Measurements from ENCODE around the gene MCC. TPM values are rescaled to one million over a fixed set of nuclear protein-coding genes. Genes with fewer than 3 reads are reported as not detected.

The MCC gene
- total RNA-seq, 2 donors from 2014 or later: 164 to 187 TPM

- no peak overlapping the region for H3K4me3 ChIP-seq (ENCODE audit: low read length)
- peaks cover 79% of the 10 kb centered on the region for H3K36me3 ChIP-seq (ENCODE audit: control insufficient read depth, insufficient read depth, low read length)
- no peak for TF ChIP-seq CTCF (conservative IDR thresholded peaks at IDR 0.05)
- no peak overlapping the region for H3K27ac Mint-ChIP-seq
- H3K4me3 Mint-ChIP-seq: no peak overlapping the region
- no peaks in the 10 kb centered on the region for H3K27me3 ChIP-seq (ENCODE audit: control insufficient read depth, insufficient read depth, low read length, poor library complexity, severe bottlenecking)
- H3K9me3 Mint-ChIP-seq: no peaks in the 10 kb centered on the region
- H3K27ac ChIP-seq (ENCODE audit: low read depth, low read length): no peak overlapping the region
- H3K27me3 Mint-ChIP-seq (ENCODE audit: insufficient read depth): no peaks in the 10 kb centered on the region
- 94% methylated on average over 3 of the region's 3 CpGs; no CpG with 5 or more reads in 1 of the 2 experiments for WGBS, 2 experiments (ENCODE audit: insufficient coverage in 1 of 2, insufficient read length in 1 of 2)
- no peaks in the 10 kb centered on the region for H3K4me1 ChIP-seq (ENCODE audit: control insufficient read depth, insufficient read depth, low read length)
- no peaks in the 10 kb centered on the region for H3K4me1 Mint-ChIP-seq
- H3K9me3 ChIP-seq (ENCODE audit: control insufficient read depth, low read length): no peaks in the 10 kb centered on the region
- H3K36me3 Mint-ChIP-seq (ENCODE audit: low read depth): peaks cover 69% of the 10 kb centered on the region
- no peak for DNase-seq
- no peak overlapping the region for H3K9ac ChIP-seq (ENCODE audit: extremely low read depth, low read length, poor library complexity, severe bottlenecking)
Measured at GRCh38 chr5:113003763-113004162, 484.5 kb downstream of the MCC start.

DNA sequence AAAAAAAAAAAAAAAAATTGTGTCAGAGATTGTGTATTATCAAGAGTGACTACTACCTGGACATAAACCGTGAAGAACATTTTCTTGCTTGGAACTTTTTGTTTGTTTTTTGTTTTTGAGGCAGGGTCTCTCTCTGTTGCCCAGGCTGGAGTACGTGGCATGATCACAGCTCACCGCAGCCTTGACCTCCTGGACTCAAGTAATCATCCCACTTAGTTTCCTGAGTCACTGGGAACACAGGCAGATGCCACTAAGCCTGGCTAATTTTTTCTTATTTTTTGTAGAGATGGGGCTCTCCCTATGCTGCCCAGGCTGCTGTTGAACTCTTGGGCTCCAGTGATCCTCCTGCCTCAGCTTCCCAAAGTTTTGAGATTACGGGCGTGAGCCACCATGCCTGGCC, 485.8 kb downstream of the MCC start:
- H3K4me3 Mint-ChIP-seq: no peak overlapping the region
- H3K27ac Mint-ChIP-seq: no peak overlapping the region
- H3K9me3 ChIP-seq (ENCODE audit: control insufficient read depth, low read length): no peaks in the 10 kb centered on the region
- H3K36me3 Mint-ChIP-seq (ENCODE audit: low read depth): peaks cover 59% of the 10 kb centered on the region
- H3K4me1 ChIP-seq (ENCODE audit: control insufficient read depth, insufficient read depth, low read length): no peaks in the 10 kb centered on the region
- DNase-seq: no peak
- H3K27me3 ChIP-seq (ENCODE audit: control insufficient read depth, insufficient read depth, low read length, poor library complexity, severe bottlenecking): no peaks in the 10 kb centered on the region
- peaks cover 2% of the 10 kb centered on the region for H3K4me1 Mint-ChIP-seq
- H3K27me3 Mint-ChIP-seq (ENCODE audit: insufficient read depth): no peaks in the 10 kb centered on the region
- no peak overlapping the region for H3K4me3 ChIP-seq (ENCODE audit: low read length)
- H3K36me3 ChIP-seq (ENCODE audit: control insufficient read depth, insufficient read depth, low read length): peaks cover 75% of the 10 kb centered on the region
- H3K27ac ChIP-seq (ENCODE audit: low read depth, low read length): no peak overlapping the region
- no peak for TF ChIP-seq CTCF (conservative IDR thresholded peaks at IDR 0.05)
- WGBS, 2 experiments (ENCODE audit: insufficient coverage in 1 of 2, insufficient read length in 1 of 2): 89 to 100% methylated on average over 2 to 5 of the region's 5 CpGs
- no peak overlapping the region for H3K9ac ChIP-seq (ENCODE audit: extremely low read depth, low read length, poor library complexity, severe bottlenecking)
- H3K9me3 Mint-ChIP-seq: no peaks in the 10 kb centered on the region

DNA sequence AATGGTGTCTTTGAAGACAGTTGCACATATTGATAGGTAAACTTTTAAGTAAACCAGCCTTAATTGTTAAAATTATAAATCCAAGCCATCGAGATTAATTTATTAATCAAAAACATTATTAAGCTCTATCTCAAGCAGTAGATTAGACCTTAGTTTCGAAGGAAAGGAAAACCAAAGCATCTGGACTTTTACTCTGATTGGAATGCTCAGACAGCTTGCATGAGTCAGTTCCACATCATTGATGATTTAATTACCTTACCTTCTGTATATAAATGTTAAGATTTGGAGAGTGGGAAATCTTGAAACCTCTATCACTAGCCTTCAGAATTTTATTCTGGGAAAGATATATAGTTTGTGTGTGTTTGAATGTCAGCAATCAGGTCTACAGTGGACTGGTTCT, 487.8 kb downstream of the MCC start:
- 96 to 100% methylated on average over 1 to 2 of the region's 2 CpGs for WGBS, 2 experiments (ENCODE audit: insufficient coverage in 1 of 2, insufficient read length in 1 of 2)
- H3K4me3 ChIP-seq (ENCODE audit: low read length): no peak overlapping the region
- H3K4me1 ChIP-seq (ENCODE audit: control insufficient read depth, insufficient read depth, low read length): no peaks in the 10 kb centered on the region
- Mint-ChIP-seq H3K36me3 (ENCODE audit: low read depth) (peaks cover 53% of the 10 kb centered on the region), H3K9me3 (no peaks in the 10 kb centered on the region), H3K4me1 (peaks cover 5% of the 10 kb centered on the region), H3K4me3 (no peak overlapping the region), H3K27me3 (ENCODE audit: insufficient read depth) (no peaks in the 10 kb centered on the region), H3K27ac (peak overlapping the region; percentile 49)
- peaks cover 81% of the 10 kb centered on the region for H3K36me3 ChIP-seq (ENCODE audit: control insufficient read depth, insufficient read depth, low read length)
- H3K9ac ChIP-seq (ENCODE audit: extremely low read depth, low read length, poor library complexity, severe bottlenecking): no peak overlapping the region
- H3K9me3 ChIP-seq (ENCODE audit: control insufficient read depth, low read length): no peaks in the 10 kb centered on the region
- no peak overlapping the region for H3K27ac ChIP-seq (ENCODE audit: low read depth, low read length)
- DNase-seq: no peak
- no peak for TF ChIP-seq CTCF (conservative IDR thresholded peaks at IDR 0.05)
- no peaks in the 10 kb centered on the region for H3K27me3 ChIP-seq (ENCODE audit: control insufficient read depth, insufficient read depth, low read length, poor library complexity, severe bottlenecking)
